ENCODE results near the gene SDCBP2.

GRCh38 chr20:1278993-1279392 lies 49.9 kb downstream of the SDCBP2 start:
- no peak for TF ChIP-seq CTCF (IDR thresholded peaks at IDR 0.05)
- TF ChIP-seq POLR2A (IDR thresholded peaks at IDR 0.05): no peak

All from Peyer's patch (tissue), 4 donors.